K562 treated with DMSO at 1 percent for 4 hours (cell line): Measurements from ENCODE around the gene PUSL1. TPM values are rescaled to one million over a fixed set of nuclear protein-coding genes. Genes with fewer than 3 reads are reported as not detected.

Source experiments
- total RNA-seq: library from RNA; unstranded; fragments of 300-600 nt; gene quantifications from 2 replicates; pipeline ENCODE4 v1.2.3, GENCODE V29; 2022; ENCODE audit not compliant: insufficient read depth

Gene PUSL1, protein sequence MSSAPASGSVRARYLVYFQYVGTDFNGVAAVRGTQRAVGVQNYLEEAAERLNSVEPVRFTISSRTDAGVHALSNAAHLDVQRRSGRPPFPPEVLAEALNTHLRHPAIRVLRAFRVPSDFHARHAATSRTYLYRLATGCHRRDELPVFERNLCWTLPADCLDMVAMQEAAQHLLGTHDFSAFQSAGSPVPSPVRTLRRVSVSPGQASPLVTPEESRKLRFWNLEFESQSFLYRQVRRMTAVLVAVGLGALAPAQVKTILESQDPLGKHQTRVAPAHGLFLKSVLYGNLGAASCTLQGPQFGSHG
- total RNA-seq: 57.5 and 60.7 TPM in 2 replicates

DNA sequence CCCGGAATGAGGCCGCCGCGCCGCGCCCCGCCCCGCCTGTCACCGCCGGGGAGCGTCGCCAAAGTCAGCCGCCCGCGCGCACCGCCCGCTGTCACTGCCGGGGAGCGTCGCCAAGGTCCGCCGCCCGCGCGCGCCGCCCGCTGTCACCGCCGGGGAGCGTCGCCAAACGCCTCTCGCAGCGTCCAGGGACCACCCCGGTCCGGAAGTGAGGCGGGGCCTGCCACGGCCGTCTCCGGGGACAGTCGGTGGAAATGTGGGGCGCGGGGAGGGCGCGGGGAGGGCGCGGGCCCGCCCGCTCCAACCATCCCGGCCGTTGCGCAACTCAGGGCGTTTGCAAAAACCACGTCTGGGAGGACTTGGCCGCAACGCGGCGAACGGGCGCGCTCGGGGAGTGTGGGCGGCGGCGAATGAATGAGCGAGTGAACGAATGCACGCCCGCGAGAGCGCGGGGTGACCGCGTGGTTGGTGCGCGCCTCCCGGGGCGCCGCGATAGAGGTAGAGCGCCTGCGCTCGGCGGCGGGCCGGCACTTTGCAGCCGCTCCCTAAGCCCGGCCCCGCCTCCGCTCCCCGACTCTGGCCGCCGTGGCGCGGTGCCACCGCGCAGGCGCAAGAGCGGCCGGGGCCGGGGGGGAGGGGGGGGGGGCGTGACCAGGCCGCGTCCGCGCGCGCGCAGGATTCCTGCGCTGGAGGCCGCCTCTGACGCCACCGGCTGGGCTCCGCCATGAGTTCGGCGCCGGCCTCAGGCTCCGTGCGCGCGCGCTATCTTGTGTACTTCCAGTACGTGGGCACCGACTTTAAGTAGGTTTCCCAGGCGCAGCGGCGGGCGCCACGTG, at the start of gene PUSL1, which contains the start of gene ACAP3:
PUSL1 (plus strand) TSS at position 675 of the 833 bp plus-strand sequence; CDS start at position 722, 47 bp downstream.
ACAP3 (minus strand) TSS at position 8 of the 833 bp plus-strand sequence. CDS start 115 bp downstream, outside the sequence.

DNA sequence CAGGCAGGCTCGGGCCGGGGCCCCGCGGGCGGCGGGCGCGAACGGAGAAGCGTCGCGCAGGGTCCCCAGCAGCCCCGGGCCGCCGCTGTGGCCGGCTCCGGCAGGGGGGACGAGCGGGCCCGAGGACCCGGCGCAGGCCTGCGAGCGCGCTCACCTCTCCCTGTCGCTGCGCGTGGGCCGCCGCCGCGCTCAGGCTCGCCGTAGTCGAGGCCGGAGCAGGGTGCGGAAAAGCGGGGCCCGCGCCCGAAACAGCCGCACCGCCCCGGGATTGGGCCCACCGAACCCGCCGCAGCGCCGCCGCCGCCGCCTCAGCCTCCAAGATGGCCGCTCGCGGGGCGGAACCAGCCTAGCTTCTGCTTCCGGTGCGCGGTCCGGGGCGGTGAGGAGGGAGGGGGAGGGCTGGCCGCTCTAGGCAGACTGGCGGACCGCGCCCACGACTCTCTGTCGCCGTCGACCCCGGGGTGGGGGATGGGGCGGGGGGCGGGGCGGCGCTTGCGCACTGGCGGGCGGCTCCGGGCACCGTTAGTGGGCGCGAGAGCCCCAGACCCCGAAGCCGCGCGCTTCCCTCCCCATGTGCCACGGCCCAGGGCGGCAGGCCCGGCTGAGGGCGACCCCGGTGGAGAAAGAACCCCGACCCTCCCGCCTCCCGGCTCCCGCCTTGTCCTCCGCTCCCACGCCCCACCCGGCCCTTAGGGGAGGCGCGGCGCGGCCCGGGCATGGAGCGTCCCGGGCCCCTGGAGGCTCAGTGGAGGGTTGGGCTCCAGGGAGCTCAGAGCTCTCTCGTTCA, 34.7 kb upstream of the PUSL1 start, which contains the start of gene UBE2J2:
UBE2J2 (minus strand) TSS at position 343 of the 787 bp plus-strand sequence. CDS start 5,862 bp downstream, outside the sequence.

DNA sequence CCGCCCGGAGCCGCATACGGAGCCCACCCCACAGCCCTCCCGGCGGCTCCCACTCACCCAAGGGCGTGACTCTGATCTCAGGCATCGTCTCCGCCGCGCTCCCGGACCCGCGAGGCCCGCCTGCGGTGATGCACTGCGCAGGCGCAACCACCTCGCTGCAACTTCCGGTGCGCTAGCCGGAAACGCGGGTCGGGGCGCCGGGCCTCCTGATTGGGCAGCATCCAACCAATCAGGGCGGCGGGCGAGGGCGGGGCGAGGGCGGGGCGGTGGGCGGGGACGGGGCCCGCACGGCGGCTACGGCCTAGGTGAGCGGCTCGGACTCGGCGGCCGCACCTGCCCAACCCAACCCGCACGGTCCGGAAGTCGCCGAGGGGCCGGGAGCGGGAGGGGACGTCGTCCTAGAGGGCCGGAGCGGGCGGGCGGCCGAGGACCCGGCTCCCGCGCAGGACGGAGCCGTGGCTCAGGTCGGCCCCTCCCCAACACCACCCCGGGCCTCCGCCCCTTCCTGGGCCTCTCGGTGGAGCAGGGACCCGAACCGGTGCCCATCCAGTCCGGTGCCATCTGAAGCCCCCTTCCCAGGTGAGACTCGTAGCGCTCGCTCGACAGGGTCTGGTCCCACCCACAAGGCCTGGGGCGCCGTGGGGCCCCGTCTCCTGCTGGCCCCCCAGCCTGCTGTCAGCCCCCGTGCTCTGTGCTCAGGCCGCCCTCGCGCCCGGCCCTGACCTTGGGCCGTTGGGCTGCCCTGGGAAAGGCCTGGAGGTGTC, 16.3 kb downstream of the PUSL1 start, which contains the start of the genes CPTP and INTS11:
CPTP (plus strand) TSS at position 279 of the 764 bp plus-strand sequence. CDS start 2,109 bp downstream, outside the sequence.
INTS11 (minus strand) TSS at position 137 of the 764 bp plus-strand sequence; CDS start at position 85, 52 bp downstream.

DNA sequence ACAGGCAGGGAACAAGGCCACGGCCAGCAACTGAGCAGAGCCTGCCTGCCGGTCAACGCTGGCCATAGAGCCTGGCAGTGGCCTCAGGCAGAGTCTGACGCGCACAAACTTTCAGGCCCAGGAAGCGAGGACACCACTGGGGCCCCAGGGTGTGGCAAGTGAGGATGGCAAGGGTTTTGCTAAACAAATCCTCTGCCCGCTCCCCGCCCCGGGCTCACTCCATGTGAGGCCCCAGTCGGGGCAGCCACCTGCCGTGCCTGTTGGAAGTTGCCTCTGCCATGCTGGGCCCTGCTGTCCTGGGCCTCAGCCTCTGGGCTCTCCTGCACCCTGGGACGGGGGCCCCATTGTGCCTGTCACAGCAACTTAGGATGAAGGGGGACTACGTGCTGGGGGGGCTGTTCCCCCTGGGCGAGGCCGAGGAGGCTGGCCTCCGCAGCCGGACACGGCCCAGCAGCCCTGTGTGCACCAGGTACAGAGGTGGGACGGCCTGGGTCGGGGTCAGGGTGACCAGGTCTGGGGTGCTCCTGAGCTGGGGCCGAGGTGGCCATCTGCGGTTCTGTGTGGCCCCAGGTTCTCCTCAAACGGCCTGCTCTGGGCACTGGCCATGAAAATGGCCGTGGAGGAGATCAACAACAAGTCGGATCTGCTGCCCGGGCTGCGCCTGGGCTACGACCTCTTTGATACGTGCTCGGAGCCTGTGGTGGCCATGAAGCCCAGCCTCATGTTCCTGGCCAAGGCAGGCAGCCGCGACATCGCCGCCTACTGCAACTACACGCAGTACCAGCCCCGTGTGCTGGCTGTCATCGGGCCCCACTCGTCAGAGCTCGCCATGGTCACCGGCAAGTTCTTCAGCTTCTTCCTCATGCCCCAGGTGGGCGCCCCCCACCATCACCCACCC, 22.9 kb downstream of the PUSL1 start, which contains the start of gene TAS1R3:
TAS1R3 (plus strand) TSS at position 213 of the 898 bp plus-strand sequence; CDS start at position 279, 66 bp downstream.

DNA sequence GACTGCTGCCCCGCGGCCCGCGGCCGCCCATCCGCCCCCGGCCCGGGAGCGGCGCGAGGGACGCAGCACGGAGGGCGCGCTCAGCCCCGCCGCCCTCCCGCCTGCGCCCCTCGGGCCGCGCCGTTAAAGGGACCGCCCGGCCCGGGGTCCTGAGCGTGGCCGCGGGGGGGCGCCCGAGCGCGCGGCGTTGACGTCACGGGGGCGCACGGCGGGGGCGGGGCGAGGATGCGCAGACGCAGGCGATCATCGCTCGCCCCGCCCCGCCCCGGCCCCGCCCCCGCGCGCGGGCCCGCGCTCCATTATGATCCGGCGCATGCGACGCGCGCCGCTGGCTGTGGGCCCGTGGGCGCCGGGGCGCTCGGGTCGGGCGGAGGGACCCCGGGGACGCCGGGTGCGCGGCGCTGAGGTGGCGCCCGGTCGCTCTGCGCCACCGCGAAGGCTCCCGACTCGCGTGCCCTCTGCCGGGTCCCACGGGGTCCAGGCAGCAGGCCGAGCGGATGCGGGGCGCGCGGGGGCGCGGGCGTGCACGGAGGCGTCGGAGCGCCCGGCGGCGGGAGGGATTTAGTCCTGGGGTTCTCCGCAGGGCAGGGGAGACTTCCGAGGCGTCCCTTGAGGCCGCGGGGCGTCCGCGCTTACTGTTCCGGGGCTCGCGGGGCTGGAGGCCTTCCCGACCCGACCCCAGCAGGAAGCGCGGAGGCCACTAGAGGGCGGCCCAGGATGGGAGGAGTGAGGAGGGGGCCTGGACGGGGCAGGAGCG, 41.0 kb downstream of the PUSL1 start, which contains the start of gene DVL1:
DVL1 (minus strand) TSS at position 163 of the 757 bp plus-strand sequence. CDS start 353 bp downstream, outside the sequence.

DNA sequence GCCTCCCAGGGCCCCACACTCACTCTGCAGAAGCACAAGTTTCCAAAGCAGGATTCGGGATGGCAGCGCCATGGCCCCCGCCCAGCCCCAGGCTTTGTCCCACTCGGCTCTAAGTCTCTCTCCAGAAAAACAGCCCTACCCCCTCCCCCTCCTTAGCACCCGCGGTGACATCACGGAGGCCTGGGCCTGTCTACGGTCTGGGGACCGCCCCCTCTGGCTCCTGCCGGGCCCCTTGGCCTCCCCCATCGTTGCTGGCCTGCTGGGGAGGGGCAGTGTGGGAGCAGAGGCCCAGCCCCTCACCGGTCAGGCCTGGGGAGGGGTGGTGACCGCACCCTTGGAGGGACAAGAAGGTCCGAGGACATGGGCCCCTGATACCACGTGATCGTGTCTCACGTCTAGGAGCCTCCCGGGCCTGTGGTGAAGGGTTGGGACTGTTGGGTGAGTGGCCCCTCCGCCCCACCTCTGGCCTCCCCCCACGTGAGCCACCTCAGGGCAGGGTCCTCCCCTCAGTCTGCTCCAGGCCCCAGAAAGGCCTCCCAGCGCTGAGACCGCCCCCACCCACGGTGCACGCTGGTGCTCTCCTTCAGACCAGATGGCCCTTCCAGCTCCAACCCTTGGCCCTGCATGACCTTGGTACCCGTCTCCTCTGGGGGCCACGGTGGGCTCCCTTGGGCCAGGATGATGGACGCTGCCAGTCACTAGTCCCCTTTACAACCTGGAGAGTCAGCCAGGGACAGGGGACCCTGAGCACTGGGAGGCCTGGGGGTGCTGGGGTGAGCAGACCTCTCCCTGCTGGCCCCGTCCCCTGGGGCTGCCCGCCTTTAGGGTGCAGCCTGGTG, 50.3 kb downstream of the PUSL1 start, which contains the start of gene MXRA8:
MXRA8 (minus strand) TSS at position 123 of the 839 bp plus-strand sequence; CDS start at position 72, 51 bp downstream.

Other genes with a start within 250 kb of the PUSL1 start
- gene RNF223, start 234.3 kb upstream of the PUSL1 start, total RNA-seq: not detected in 2 replicates
- gene C1orf159, start 192.5 kb upstream of the PUSL1 start, total RNA-seq: 24.6 and 27.6 TPM in 2 replicates
- not detected in 2 replicates for gene TTLL10, start 134.7 kb upstream of the PUSL1 start, total RNA-seq
- gene TNFRSF18, start 102.0 kb upstream of the PUSL1 start, total RNA-seq: not detected in 2 replicates
- 1.0 TPM in 1 of 2 replicates, not detected in the other for gene TNFRSF4, start 94.4 kb upstream of the PUSL1 start, total RNA-seq
- 270 TPM in 2 replicates for gene SDF4, start 76.6 kb upstream of the PUSL1 start, total RNA-seq
- 6.8 and 11.5 TPM in 2 replicates for gene B3GALT6, start 76.4 kb upstream of the PUSL1 start, total RNA-seq
- 1.9 TPM in 1 of 2 replicates, not detected in the other for gene C1QTNF12, start 61.9 kb upstream of the PUSL1 start, total RNA-seq
- 94.8 and 107 TPM in 2 replicates for gene UBE2J2, start 34.7 kb upstream of the PUSL1 start, total RNA-seq
- 0.46 and 1.7 TPM in 2 replicates for gene SCNN1D, start 28.2 kb upstream of the PUSL1 start, total RNA-seq
- 30.5 and 48.6 TPM in 2 replicates for gene ACAP3, start 667 bp upstream of the PUSL1 start, total RNA-seq
- gene INTS11, start 16.1 kb downstream of the PUSL1 start, total RNA-seq: 160 and 197 TPM in 2 replicates
- 23.1 and 23.7 TPM in 2 replicates for gene CPTP, start 16.2 kb downstream of the PUSL1 start, total RNA-seq
- gene TAS1R3, start 22.7 kb downstream of the PUSL1 start, total RNA-seq: 0.54 and 1.3 TPM in 2 replicates
- gene DVL1, start 40.8 kb downstream of the PUSL1 start, total RNA-seq: 81.9 and 96.3 TPM in 2 replicates
- 14.5 and 15.6 TPM in 2 replicates for gene MXRA8, start 50.0 kb downstream of the PUSL1 start, total RNA-seq
- gene AURKAIP1, start 66.6 kb downstream of the PUSL1 start, total RNA-seq: 225 and 272 TPM in 2 replicates
- 96.0 and 157 TPM in 2 replicates for gene CCNL2, start 90.7 kb downstream of the PUSL1 start, total RNA-seq
- gene MRPL20, start 98.7 kb downstream of the PUSL1 start, total RNA-seq: 93.3 and 127 TPM in 2 replicates
- gene ANKRD65, start 112.7 kb downstream of the PUSL1 start, total RNA-seq: not detected in 2 replicates
- 7.9 and 9.2 TPM in 2 replicates for gene VWA1, start 127.1 kb downstream of the PUSL1 start, total RNA-seq
- 0.15 TPM in 1 of 2 replicates, not detected in the other for gene ATAD3C, start 141.1 kb downstream of the PUSL1 start, total RNA-seq
- 16.8 and 24.2 TPM in 2 replicates for gene ATAD3B, start 163.2 kb downstream of the PUSL1 start, total RNA-seq
- 81.9 and 86.9 TPM in 2 replicates for gene ATAD3A, start 203.6 kb downstream of the PUSL1 start, total RNA-seq
- gene TMEM240, start 232.0 kb downstream of the PUSL1 start, total RNA-seq: not detected in 2 replicates